Measurements from ENCODE around the gene FBXW11.
"Not testable (repeated sequence)": the region's sequence is repeated elsewhere in the genome, so short reads cannot be mapped to it uniquely, and the experiment has no call there.

Gene FBXW11

DNA sequence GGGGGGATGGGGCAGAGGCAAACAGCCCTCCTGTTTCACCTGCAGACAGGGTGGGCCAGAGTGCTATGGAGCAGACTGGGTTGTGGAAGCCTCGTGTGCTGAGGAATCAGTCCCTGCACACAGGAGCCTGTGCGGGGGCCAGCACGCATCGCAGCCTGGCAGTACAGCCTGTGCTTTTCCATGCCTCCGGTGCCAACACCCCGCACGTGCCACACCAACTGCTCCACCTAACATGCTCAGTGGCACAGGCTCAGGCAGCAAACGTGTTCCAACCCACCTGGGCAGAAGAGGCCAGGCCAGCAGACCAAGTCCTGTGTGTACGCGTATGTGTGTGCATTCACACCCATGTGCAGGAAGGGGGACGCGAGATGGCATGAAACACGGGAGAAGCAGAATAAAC is 37.4 kb upstream of the FBXW11 start:
- H3K4me3 ChIP-seq (ENCODE audit: low read length), result no peak overlapping the region
- TF ChIP-seq, protein P1, sequence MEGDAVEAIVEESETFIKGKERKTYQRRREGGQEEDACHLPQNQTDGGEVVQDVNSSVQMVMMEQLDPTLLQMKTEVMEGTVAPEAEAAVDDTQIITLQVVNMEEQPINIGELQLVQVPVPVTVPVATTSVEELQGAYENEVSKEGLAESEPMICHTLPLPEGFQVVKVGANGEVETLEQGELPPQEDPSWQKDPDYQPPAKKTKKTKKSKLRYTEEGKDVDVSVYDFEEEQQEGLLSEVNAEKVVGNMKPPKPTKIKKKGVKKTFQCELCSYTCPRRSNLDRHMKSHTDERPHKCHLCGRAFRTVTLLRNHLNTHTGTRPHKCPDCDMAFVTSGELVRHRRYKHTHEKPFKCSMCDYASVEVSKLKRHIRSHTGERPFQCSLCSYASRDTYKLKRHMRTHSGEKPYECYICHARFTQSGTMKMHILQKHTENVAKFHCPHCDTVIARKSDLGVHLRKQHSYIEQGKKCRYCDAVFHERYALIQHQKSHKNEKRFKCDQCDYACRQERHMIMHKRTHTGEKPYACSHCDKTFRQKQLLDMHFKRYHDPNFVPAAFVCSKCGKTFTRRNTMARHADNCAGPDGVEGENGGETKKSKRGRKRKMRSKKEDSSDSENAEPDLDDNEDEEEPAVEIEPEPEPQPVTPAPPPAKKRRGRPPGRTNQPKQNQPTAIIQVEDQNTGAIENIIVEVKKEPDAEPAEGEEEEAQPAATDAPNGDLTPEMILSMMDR (conservative IDR thresholded peaks at IDR 0.05; ENCODE audit: low read length), result no peak
- DNase-seq (ENCODE audit: low read depth), result no peak

DNA sequence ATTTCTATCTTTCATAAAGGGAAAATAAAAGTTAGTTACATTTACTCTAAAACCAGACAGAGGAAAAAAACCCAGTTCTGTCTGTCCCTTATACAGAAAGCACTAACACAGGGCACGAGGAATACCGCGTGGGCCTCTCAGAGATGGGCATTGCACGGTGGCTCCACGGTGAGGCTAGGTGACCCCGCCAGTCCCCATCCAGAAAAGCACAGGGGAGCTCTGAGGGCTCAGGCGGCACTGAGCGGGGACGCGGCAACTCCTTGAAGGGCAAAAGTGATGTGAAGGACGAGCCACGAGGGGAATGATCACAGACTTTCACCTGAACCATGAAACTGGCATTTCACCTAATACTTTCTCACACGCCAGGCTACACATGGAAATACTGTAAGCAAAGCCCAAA is 35.7 kb upstream of the FBXW11 start:
- TF ChIP-seq, protein P1 (conservative IDR thresholded peaks at IDR 0.05; ENCODE audit: low read length), result no peak
- DNase-seq (ENCODE audit: low read depth), result no peak
- H3K4me3 ChIP-seq (ENCODE audit: low read length), result no peak overlapping the region

DNA sequence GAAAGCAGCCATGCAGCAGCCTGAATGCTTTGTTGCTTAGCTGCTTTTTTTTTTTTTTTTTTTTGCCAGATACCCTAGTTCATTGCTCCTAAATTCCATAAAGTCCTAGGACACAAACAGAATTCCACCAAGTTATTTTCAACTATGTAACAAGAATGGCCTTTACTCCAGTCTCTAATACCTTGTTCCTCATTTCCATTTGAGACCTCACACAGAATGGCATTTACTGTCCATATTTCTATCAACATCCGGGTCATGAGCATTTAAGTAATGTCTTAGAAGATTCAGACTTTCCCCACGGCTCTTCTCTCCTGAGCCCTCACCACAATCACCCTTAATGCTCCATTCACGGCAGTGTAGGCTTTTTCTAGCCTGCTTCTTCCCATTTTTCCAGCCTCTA is 31.7 kb upstream of the FBXW11 start:
- H3K4me3 ChIP-seq (ENCODE audit: low read length), result no peak overlapping the region
- TF ChIP-seq, protein P1 (conservative IDR thresholded peaks at IDR 0.05; ENCODE audit: low read length), result no peak
- no peak for DNase-seq (ENCODE audit: low read depth)

DNA sequence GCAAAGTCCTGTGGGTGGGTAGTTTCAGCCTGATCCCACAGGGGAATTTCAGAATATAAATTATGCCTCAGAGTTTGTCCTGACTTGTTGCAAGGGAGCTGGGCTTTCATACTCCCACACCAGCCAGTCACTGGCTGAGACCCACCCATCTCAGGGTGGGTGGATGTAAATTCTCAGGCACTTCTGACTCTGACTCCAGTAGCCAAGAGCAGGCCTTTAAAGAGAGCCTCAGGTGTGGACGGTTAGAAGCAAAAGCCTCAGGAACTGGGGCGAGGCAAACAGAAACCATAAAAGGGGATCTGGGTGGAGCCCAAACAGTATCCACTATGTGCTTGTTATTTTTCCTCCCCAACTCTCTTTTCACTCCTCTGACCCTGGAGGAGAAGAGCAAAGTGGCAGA is 28.6 kb upstream of the FBXW11 start:
- DNase-seq (ENCODE audit: low read depth), result no peak
- no peak overlapping the region for H3K4me3 ChIP-seq (ENCODE audit: low read length)
- TF ChIP-seq, protein P1 (conservative IDR thresholded peaks at IDR 0.05; ENCODE audit: low read length), result no peak

DNA sequence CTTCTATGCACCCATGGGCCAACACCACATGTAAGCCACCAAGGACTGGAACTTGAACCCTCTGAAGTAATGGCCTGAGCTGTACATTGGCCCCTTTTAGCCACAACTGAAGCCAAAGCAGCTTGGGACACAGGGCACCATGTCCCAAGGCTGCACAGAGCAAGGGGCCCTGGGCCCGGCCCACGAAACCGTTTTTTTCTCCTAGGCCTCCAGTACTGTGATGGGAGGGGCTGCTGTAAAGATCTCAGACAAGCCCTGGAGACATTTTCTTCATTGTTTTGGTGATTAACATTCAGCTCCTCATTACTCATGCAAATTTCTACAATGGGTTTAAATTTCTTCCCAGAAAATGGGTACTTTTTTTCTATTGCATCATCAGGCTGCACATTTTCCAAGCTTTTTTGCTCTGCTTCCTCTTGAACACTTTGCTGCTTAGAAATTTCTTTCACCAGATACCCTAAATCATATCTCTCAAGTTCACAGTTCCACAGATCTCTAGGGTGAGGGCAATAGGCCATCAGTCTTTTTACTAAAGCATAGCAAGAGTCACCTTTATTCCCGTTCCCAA is 25.5 kb upstream of the FBXW11 start:
- TF ChIP-seq, protein P1 (conservative IDR thresholded peaks at IDR 0.05; ENCODE audit: low read length), result no peak
- DNase-seq (ENCODE audit: low read depth), result no peak
- no peak overlapping the region for H3K4me3 ChIP-seq (ENCODE audit: low read length)

DNA sequence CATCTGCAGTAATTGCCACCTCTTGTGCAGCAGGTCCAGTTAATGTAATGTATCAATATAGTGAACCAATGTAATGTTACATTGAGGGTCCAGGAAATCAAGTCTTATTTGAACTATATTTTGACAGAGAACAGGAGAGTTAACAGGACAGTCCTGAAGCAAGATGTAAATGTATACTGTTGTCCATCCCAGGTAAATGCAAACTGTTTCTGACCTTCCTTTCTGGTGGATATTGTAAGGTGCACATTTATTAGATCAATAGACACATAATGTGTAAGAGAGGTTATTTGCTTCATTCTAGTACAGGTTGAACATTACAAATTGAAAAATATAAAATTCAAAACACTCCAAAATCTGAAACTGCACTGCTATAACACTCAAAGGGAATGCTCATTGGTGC is 23.4 kb upstream of the FBXW11 start:
- TF ChIP-seq, protein P1 (conservative IDR thresholded peaks at IDR 0.05; ENCODE audit: low read length), result no peak
- no peak overlapping the region for H3K4me3 ChIP-seq (ENCODE audit: low read length)
- no peak for DNase-seq (ENCODE audit: low read depth)

DNA sequence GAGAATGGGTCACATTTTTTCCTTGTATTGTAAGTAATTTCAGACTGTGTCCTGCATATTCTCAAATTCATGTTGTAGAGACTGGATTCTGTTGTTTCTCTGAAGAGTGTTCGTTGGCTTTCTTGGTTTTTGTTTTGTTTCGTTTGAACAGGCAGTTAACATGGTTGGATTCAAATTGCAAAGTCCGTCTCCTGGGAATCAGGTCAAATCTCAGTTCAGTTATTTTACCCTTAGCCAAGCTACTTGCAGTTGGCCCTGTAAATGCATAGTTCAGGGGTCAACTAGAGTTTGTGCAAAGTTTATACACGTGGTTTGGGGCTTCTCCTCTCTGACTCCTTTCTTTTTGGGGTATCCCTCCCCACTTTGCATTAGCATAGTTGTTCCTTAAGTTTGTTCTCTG is 21.7 kb upstream of the FBXW11 start:
- H3K4me3 ChIP-seq (ENCODE audit: low read length), result no peak overlapping the region
- no peak for DNase-seq (ENCODE audit: low read depth)
- TF ChIP-seq, protein P1 (conservative IDR thresholded peaks at IDR 0.05; ENCODE audit: low read length), result no peak

DNA sequence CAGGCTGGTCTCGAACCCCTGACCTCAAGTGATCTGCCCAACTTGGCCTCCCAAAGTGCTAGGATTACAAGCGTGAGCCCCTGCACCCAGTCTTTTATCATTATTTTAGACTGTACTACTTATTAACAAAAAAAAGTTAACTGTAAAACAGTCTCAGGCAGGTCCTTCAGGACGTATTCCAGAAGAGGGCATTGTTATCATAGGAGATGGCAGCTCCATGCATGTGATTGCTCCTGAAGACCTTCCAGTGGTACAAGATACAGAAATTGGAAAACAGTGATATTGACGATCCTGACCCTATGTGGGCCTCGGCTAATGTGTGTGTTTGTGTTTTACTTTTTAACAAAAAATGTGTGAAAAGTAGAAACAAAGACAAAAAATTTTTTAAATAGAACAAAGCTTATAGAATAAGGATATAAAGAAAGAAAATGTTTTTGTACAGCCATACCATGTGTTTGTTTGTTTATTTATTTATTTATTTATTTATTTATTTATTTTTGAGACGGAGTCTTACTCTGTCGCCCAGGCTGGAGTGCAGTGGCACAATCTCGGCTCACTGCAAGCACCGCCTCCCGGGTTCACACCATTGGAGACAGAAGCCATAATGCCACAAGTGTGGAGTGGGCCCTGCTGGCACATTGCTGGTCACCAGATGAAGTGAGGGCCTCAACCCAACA is 13.8 kb upstream of the FBXW11 start:
- not testable (repeated sequence) for H3K4me3 ChIP-seq (ENCODE audit: low read length); DNase-seq (ENCODE audit: low read depth)

Measured in AG10803 (cell line).